Mesenchymal stem cell (in vitro differentiated cells and primary cell): ENCODE measurements around the gene ZRSR2.

Experiments
- DNase-seq: peaks from one replicate; pipeline ENCODE4 v3.0.0-alpha.2; 2013
- H2AFZ ChIP-seq: one replicate; pipeline ENCODE4 v1.6.1; 2013; ENCODE audit warnings: low read depth, mild to moderate bottlenecking, control low read depth, inconsistent platforms, low read length, moderate library complexity
- H2AK5ac ChIP-seq: 2 replicates; pipeline ENCODE4 v1.6.1; 2013; ENCODE audit warnings: low read length, moderate library complexity, mild to moderate bottlenecking, inconsistent platforms; ENCODE audit not compliant: severe bottlenecking
- H2BK120ac ChIP-seq: one replicate; pipeline ENCODE4 v1.6.1; 2013; ENCODE audit warnings: low read depth, mild to moderate bottlenecking, inconsistent platforms, low read length, moderate library complexity
- H2BK12ac ChIP-seq, 2 experiments: one replicate each; pipeline ENCODE4 v1.6.1; 2013; ENCODE audit warnings: inconsistent platforms in 2 of 2, low read length in 2 of 2, mild to moderate bottlenecking in 2 of 2, moderate library complexity in 2 of 2, control low read depth in 1 of 2
- H2BK15ac ChIP-seq: one replicate; pipeline ENCODE4 v1.6.1; 2013; ENCODE audit warnings: mild to moderate bottlenecking, low read depth, inconsistent platforms; ENCODE audit not compliant: poor library complexity, severe bottlenecking
- H2BK5ac ChIP-seq: 2 replicates; pipeline ENCODE4 v1.6.1; 2013; ENCODE audit warnings: low read depth, mild to moderate bottlenecking, low read length, control low read depth, inconsistent platforms; ENCODE audit not compliant: poor library complexity, severe bottlenecking
- H3K14ac ChIP-seq, 2 experiments: one replicate each; pipeline ENCODE4 v1.6.1; 2013; ENCODE audit warnings: inconsistent platforms in 2 of 2, low read length in 2 of 2, control low read depth in 1 of 2, mild to moderate bottlenecking in 1 of 2, moderate library complexity in 1 of 2
- H3K18ac ChIP-seq, 2 experiments: one replicate each; pipeline ENCODE4 v1.6.1; 2013; ENCODE audit warnings: inconsistent platforms in 2 of 2, low read length in 2 of 2, control low read depth in 1 of 2, low read depth in 1 of 2, mild to moderate bottlenecking in 1 of 2
- H3K23ac ChIP-seq, 2 experiments: one replicate each; pipeline ENCODE4 v1.6.1; 2013; ENCODE audit warnings: inconsistent platforms in 2 of 2, low read length in 2 of 2, mild to moderate bottlenecking in 2 of 2, moderate library complexity in 2 of 2, control low read depth in 1 of 2
- H3K27ac ChIP-seq: 2 replicates; pipeline ENCODE4 v1.5.1; 2013; ENCODE audit warnings: mild to moderate bottlenecking, moderate library complexity, low read length, control low read depth, inconsistent platforms; ENCODE audit not compliant: poor library complexity, severe bottlenecking
- H3K27me3 ChIP-seq, 2 experiments: 2 replicates each; pipeline versions ENCODE4 v1.6.1 to v1.7.0; 2013; ENCODE audit warnings: low read length in 2 of 2, mild to moderate bottlenecking in 2 of 2, moderate library complexity in 2 of 2, control low read depth in 1 of 2, inconsistent platforms in 1 of 2; ENCODE audit not compliant: control insufficient read depth in 1 of 2, insufficient read depth in 1 of 2
- H3K36me3 ChIP-seq, 2 experiments: 2 replicates each; pipeline versions ENCODE4 v1.6.1 to v1.7.0; 2013; ENCODE audit warnings: low read length in 2 of 2, control low read depth in 1 of 2, inconsistent platforms in 1 of 2, low read depth in 1 of 2, mild to moderate bottlenecking in 1 of 2; ENCODE audit not compliant: insufficient read depth in 2 of 2, control insufficient read depth in 1 of 2
- H3K4ac ChIP-seq, 2 experiments: one replicate each; pipeline ENCODE4 v1.6.1; 2013; ENCODE audit warnings: inconsistent platforms in 2 of 2, low read length in 2 of 2, mild to moderate bottlenecking in 2 of 2, moderate library complexity in 2 of 2, control low read depth in 1 of 2, low read depth in 1 of 2
- H3K4me1 ChIP-seq: 2 replicates; pipeline ENCODE4 v1.6.1; 2013; ENCODE audit warnings: low read depth, low read length, control low read depth; ENCODE audit not compliant: control insufficient read depth, insufficient read depth
- H3K4me2 ChIP-seq: 2 replicates; pipeline ENCODE4 v1.6.1; 2013; ENCODE audit warnings: low read length, mild to moderate bottlenecking, inconsistent platforms; ENCODE audit not compliant: poor library complexity, severe bottlenecking
- H3K4me3 ChIP-seq, 2 experiments: 2 replicates each; pipeline versions ENCODE4 v1.5.1 to v1.7.0; 2013; ENCODE audit warnings: low read length in 2 of 2, mild to moderate bottlenecking in 2 of 2, control low read depth in 1 of 2, low read depth in 1 of 2; ENCODE audit not compliant: insufficient read depth in 1 of 2
- H3K79me1 ChIP-seq: replicated peaks from 2 replicates; pipeline ENCODE4 v1.6.1; 2013; ENCODE audit warnings: mild to moderate bottlenecking, control low read depth, low read length, inconsistent platforms; ENCODE audit not compliant: poor library complexity, severe bottlenecking
- H3K9ac ChIP-seq: 2 replicates; pipeline ENCODE4 v1.7.0; 2013; ENCODE audit warnings: mild to moderate bottlenecking, low read length, moderate library complexity
- H3K9me3 ChIP-seq: 2 replicates; pipeline ENCODE4 v1.7.0; 2013; ENCODE audit warnings: mild to moderate bottlenecking, low read length; ENCODE audit not compliant: control insufficient read depth
- H4K8ac ChIP-seq: one replicate; pipeline ENCODE4 v1.6.1; 2013; ENCODE audit warnings: inconsistent platforms, mild to moderate bottlenecking, low read length, moderate library complexity
- H4K91ac ChIP-seq: one replicate; pipeline ENCODE4 v1.6.1; 2013; ENCODE audit warnings: mild to moderate bottlenecking, low read length, inconsistent platforms
- WGBS: methylation state at CpG from one replicate; pipeline ENCODE4 v1.1.7; 2013; ENCODE audit warnings: mixed read lengths; 5-methylcytosine and 5-hydroxymethylcytosine counted together

The ZRSR2 gene

DNA sequence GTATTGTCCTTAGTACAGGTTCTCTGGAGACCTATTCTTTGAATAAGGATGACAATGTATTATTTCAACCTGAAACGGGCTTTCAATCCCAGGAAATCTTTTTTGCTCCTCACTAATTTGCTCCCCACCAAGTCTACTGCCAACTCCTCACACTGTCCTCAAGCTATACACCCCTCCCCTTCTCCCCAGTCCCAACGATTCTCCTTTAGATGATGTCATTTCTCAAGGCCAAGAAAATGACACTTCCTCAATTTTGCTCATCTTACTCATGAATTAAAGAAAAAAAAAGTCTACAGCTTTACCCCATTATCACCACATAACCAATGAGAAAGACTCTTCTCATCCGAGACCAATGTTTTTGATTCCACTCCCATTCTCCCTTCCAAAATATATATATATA is 43.8 kb downstream of the ZRSR2 start:
- H3K79me1 ChIP-seq: no peaks in the 10 kb centered on the region
- no peaks in the 10 kb centered on the region for H3K9me3 ChIP-seq
- WGBS: 68% methylated on average over 2 of the region's 3 CpGs
- peaks cover 0 to 8% of the 10 kb centered on the region in 2 experiments for H3K36me3 ChIP-seq
- H3K4me3 ChIP-seq: no peak overlapping the region
- H4K8ac ChIP-seq: no peak overlapping the region
- no peak overlapping the region for H3K9ac ChIP-seq
- H2AK5ac ChIP-seq: no peak overlapping the region
- no peak overlapping the region for H2AFZ ChIP-seq
- DNase-seq: no peak
- H4K91ac ChIP-seq: no peak overlapping the region
- H2BK15ac ChIP-seq: no peak overlapping the region
- no peak overlapping the region for H3K14ac ChIP-seq
- H3K23ac ChIP-seq: no peak overlapping the region
- no peaks in the 10 kb centered on the region for H3K27me3 ChIP-seq
- no peak overlapping the region for H2BK5ac ChIP-seq
- H2BK120ac ChIP-seq: no peak overlapping the region
- no peak overlapping the region for H3K4me2 ChIP-seq
- no peak overlapping the region for H2BK12ac ChIP-seq
- no peak overlapping the region for H3K27ac ChIP-seq
- no peak overlapping the region for H3K4ac ChIP-seq
- no peak overlapping the region for H3K18ac ChIP-seq
- no peaks in the 10 kb centered on the region for H3K4me1 ChIP-seq

DNA sequence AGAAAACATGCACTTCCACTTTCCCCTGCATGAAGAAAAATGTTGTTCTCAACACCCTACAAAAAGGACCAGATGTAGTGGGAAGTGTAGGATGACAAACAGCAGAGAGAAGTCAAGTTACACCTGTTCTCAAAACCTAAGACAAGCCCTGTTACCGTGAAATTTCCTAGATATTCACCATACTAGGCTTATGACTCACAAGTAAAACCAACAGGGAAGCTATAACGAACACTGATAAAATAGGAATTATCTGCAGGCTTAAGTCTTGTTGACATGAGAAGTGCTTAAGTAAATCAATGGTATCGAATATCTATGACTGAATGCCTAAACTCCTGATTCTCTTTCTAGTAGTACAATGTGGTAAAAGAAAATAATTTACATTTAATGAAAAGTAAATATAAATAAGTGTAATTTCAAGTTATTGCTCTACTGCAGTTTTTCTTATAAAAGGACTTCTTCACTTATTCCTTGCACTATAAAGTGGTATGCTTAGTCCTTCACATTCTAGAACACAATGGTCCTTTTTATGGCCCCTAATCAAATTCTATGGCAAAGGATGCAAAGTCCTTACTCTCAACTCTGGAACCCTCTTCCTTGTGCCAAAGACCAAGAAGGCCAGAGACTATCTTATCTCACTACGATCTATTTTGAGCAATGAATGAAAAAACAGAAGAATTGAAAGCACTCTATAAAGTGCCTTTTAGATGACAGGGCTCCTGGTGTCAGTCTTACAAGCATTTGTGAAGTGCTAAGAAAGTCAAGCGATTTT is 44.7 kb downstream of the ZRSR2 start:
- no peak overlapping the region for H2BK120ac ChIP-seq
- no peaks in the 10 kb centered on the region for H3K27me3 ChIP-seq
- H4K8ac ChIP-seq: no peak overlapping the region
- H3K27ac ChIP-seq: no peak overlapping the region
- H2AFZ ChIP-seq: no peak overlapping the region
- 87% methylated on average over 2 of the region's 5 CpGs for WGBS
- no peak overlapping the region for H3K4ac ChIP-seq
- no peak overlapping the region for H3K9ac ChIP-seq
- no peak overlapping the region for H3K4me2 ChIP-seq
- no peak overlapping the region for H3K23ac ChIP-seq
- H2BK15ac ChIP-seq: no peak overlapping the region
- no peak overlapping the region for H3K14ac ChIP-seq
- H3K9me3 ChIP-seq: no peaks in the 10 kb centered on the region
- H3K36me3 ChIP-seq: no peaks in the 10 kb centered on the region
- DNase-seq: no peak
- no peaks in the 10 kb centered on the region for H3K79me1 ChIP-seq
- H3K18ac ChIP-seq: no peak overlapping the region
- H2BK12ac ChIP-seq: no peak overlapping the region
- H2AK5ac ChIP-seq: no peak overlapping the region
- no peak overlapping the region for H3K4me3 ChIP-seq
- H4K91ac ChIP-seq: no peak overlapping the region
- H3K4me1 ChIP-seq: no peaks in the 10 kb centered on the region
- no peak overlapping the region for H2BK5ac ChIP-seq

DNA sequence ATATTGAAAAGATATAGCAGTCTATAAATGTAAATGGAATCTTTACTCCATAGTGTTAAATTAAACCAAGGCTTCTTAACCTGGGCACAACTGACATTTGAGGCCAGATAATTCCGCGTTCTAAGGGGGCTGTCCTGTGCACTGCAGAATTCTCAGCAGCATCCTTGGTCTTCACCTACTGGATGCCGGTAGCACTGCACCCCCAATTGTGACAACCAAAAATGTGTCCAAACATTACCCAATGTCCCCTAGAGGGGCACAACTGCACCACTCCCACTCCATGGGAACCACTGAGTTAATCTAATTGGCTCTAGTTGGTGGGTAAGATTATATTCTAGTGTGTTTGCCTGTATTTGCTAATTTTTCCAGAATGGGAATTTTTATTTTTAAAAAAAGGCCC is 47.7 kb downstream of the ZRSR2 start:
- Histone ChIP-seq H3K4me1 (no peaks in the 10 kb centered on the region), H3K9ac (no peak overlapping the region), H3K18ac (no peak overlapping the region), H3K23ac (no peak overlapping the region), H3K4ac (no peak overlapping the region), H4K91ac (no peak overlapping the region), H3K14ac (no peak overlapping the region), H2AFZ (no peak overlapping the region), H3K4me3 (no peak overlapping the region), H2AK5ac (no peak overlapping the region), H3K79me1 (no peaks in the 10 kb centered on the region), H2BK12ac (no peak overlapping the region), H2BK15ac (no peak overlapping the region), H3K9me3 (no peaks in the 10 kb centered on the region), H4K8ac (no peak overlapping the region), H3K36me3 (peaks cover 0 to 6% of the 10 kb centered on the region in 2 experiments), H3K27ac (no peak overlapping the region), H3K4me2 (no peak overlapping the region), H2BK120ac (no peak overlapping the region), H2BK5ac (no peak overlapping the region), H3K27me3 (no peaks in the 10 kb centered on the region)
- no peak for DNase-seq
- WGBS: 100% methylated on average over 3 of the region's 3 CpGs

DNA sequence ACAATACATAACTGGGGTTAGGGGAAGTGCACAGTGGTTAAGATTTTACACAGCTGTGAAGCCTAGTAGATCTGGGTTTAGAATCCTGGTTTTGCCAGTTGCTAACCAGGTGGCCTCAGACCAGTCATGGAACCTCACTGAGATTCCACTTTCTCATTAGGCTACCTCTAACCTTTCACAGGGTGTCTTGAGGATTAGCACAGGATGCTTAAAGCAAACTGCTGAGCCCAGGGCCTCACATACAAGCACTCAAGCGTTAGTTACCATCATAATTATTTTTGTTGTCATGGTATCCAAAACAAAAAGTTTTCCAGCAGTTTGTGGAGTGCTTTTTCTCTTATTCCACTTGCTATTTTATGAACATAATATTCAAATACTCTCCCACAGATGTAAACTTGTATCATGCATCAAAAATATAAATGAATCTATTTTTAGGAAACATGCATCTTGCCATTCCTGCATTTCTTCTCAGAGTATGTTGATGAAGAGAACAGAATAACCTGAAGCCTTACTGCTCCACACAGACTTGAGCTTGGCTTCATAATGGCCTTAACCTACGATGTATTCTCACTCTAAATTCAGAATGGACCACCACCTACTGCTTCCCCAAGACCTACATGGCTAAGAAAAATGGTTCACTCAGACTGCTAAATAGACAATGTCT is 51.7 kb downstream of the ZRSR2 start:
- Histone ChIP-seq H3K9me3 (no peaks in the 10 kb centered on the region), H2BK15ac (no peak overlapping the region), H2BK5ac (no peak overlapping the region), H3K27ac (no peak overlapping the region), H2AK5ac (no peak overlapping the region), H3K79me1 (no peaks in the 10 kb centered on the region), H2AFZ (no peak overlapping the region), H3K4ac (no peak overlapping the region), H3K23ac (no peak overlapping the region), H2BK120ac (no peak overlapping the region), H4K91ac (no peak overlapping the region), H3K36me3 (peaks cover 0 to 21% of the 10 kb centered on the region in 2 experiments), H3K9ac (no peak overlapping the region), H2BK12ac (no peak overlapping the region), H3K4me1 (no peaks in the 10 kb centered on the region), H4K8ac (no peak overlapping the region), H3K14ac (no peak overlapping the region), H3K4me3 (no peak overlapping the region), H3K4me2 (no peak overlapping the region), H3K18ac (no peak overlapping the region), H3K27me3 (no peaks in the 10 kb centered on the region)
- no peak for DNase-seq
- 100% methylated on average over 1 of the region's 2 CpGs for WGBS
